Natural killer cell (primary cell): ENCODE data around the gene KCNK5. TPM values are rescaled to one million over a fixed set of nuclear protein-coding genes. Genes with fewer than 3 reads are reported as not detected.

Experiments used
- ATAC-seq, 3 donors: fragments of 150-1000 bp in 2 of 3; fragments of 200-7000 bp in 1 of 3; cut with Tn5 transposase; 1 replicate in 1 of 3; 2 replicates in 2 of 3; pipeline ENCODE4 v1.10.0; 2021; ENCODE audit warnings: mild to moderate bottlenecking in 2 of 3, moderate library complexity in 2 of 3
- DNase-seq, 2 donors: peaks; one replicate each; pipeline versions ENCODE4 v3.0.0 to v3.0.0-alpha.2; 2013 to 2021; ENCODE audit warnings: mixed read lengths in 1 of 2
- H3K27ac ChIP-seq: one replicate; pipeline ENCODE4 v1.5.1; 2013; ENCODE audit warnings: mild to moderate bottlenecking, low read length
- H3K27me3 ChIP-seq: one replicate; pipeline ENCODE4 v1.6.1; 2013; ENCODE audit warnings: low read length; ENCODE audit not compliant: control insufficient read depth, insufficient read depth
- H3K36me3 ChIP-seq: one replicate; pipeline ENCODE4 v1.6.1; 2013; ENCODE audit warnings: low read length; ENCODE audit not compliant: control insufficient read depth, insufficient read depth
- H3K4me1 ChIP-seq: one replicate; pipeline ENCODE4 v1.6.1; 2013; ENCODE audit warnings: low read length; ENCODE audit not compliant: control insufficient read depth, insufficient read depth
- H3K4me3 ChIP-seq: one replicate; pipeline ENCODE4 v1.5.1; 2013; ENCODE audit warnings: low read length
- H3K9me3 ChIP-seq: one replicate; pipeline ENCODE4 v1.6.1; 2013; ENCODE audit warnings: low read length; ENCODE audit not compliant: control insufficient read depth, insufficient read depth
- H3K27ac Mint-ChIP-seq, 2 donors: one replicate each; pipeline ENCODE4 v1.8.0; 2022; ENCODE audit warnings: mild to moderate bottlenecking in 2 of 2, mixed read lengths in 2 of 2, moderate library complexity in 1 of 2
- H3K27me3 Mint-ChIP-seq, 2 donors: one replicate each; pipeline ENCODE4 v1.8.0; 2022; ENCODE audit warnings: low read depth in 2 of 2, mixed read lengths in 2 of 2
- H3K36me3 Mint-ChIP-seq: one replicate; pipeline ENCODE4 v1.8.0; 2022; ENCODE audit warnings: mixed read lengths
- H3K4me1 Mint-ChIP-seq, 2 donors: one replicate each; pipeline ENCODE4 v1.8.0; 2022; ENCODE audit warnings: mixed read lengths in 2 of 2
- H3K4me3 Mint-ChIP-seq: one replicate; pipeline ENCODE4 v1.8.0; 2022; ENCODE audit warnings: mild to moderate bottlenecking, moderate library complexity, mixed read lengths
- H3K9me3 Mint-ChIP-seq, 2 donors: one replicate each; pipeline ENCODE4 v1.8.0; 2022; ENCODE audit warnings: mixed read lengths in 2 of 2
- WGBS: methylation state at CpG from one replicate; pipeline ENCODE4 v1.1.7; 2013; ENCODE audit warnings: missing lambda C conversion rate; ENCODE audit not compliant: insufficient coverage; 5-methylcytosine and 5-hydroxymethylcytosine counted together
- intact Hi-C: fragments of 100-400 bp; cut with micrococcal nuclease; formaldehyde crosslinking; loops from one replicate; pipeline ENCODE4 v1.14.2; 2022
- total RNA-seq, 4 donors: library from RNA; stranded (reverse); fragments of 120-200 nt in 1 of 4; gene quantifications; one replicate each; pipeline versions ENCODE4 v1.2.3 to v1.2.4, GENCODE V29; 2013 to 2022
- TF ChIP-seq, protein P1 (sequence below): fragments of 200-600 bp; IDR thresholded peaks from one replicate; pipeline ENCODE4 v1.8.0; 2022; ENCODE audit warnings: antibody characterized with exemption

Gene KCNK5
- total RNA-seq, 3 donors from 2014 or later (not counting 1 experiment from before 2014, with no cell fraction given) = 0.16 to 0.50 TPM; not detected in 1

DNA sequence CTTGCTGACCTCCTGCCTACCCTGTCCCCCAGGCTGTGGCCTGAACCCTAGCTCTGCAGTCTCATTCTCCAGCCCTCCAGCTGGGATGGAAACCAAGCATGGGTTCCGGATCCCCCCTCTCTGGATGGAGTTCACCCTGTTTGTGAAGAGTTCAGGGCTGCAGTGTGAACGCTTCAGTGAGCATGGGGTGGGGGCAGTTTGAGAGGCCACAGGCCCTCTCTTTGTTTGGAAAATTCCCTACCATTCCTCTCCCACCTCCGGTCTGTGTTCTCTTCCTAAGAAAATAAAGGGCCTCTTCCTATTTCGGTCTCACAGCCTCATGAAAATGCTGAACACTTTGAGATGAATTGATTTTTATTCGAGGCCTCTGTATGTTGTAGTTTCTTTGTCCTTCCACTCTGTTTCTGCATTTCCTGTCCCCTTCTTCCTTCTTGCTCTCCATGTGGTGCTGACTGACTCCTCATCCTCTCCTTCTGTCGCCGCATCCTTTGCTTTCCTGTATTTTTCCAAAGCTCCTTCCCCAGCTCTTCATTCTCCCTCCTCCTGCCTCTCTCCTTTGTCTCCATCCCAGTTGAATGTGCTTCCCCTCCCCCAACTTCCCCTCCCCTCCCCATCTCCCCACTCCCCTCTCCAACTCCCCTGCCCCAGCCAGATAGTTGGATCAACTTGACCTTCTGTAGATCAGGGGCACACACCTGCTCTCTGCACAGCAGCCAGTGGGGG is 2.4 kb upstream of the KCNK5 start:
- H3K4me1 ChIP-seq = peaks cover 18% of the 10 kb centered on the region
- ATAC-seq (no peak), DNase-seq (no peak)
- Mint-ChIP-seq H3K9me3 (no peaks in the 10 kb centered on the region), H3K4me3 (no peak overlapping the region), H3K36me3 (no peaks in the 10 kb centered on the region), H3K27me3 (peaks cover 7 to 8% of the 10 kb centered on the region in 2 donors), H3K4me1 (peaks cover 6 to 26% of the 10 kb centered on the region in 2 donors), H3K27ac (no peak overlapping the region)
- intact Hi-C loops = no loop called here
- WGBS = 94% methylated on average over 6 of the region's 7 CpGs
- H3K36me3 ChIP-seq = no peaks in the 10 kb centered on the region
- peaks cover 4% of the 10 kb centered on the region for H3K27me3 ChIP-seq
- no peak overlapping the region for H3K4me3 ChIP-seq
- no peaks in the 10 kb centered on the region for H3K9me3 ChIP-seq
- TF ChIP-seq, protein P1, sequence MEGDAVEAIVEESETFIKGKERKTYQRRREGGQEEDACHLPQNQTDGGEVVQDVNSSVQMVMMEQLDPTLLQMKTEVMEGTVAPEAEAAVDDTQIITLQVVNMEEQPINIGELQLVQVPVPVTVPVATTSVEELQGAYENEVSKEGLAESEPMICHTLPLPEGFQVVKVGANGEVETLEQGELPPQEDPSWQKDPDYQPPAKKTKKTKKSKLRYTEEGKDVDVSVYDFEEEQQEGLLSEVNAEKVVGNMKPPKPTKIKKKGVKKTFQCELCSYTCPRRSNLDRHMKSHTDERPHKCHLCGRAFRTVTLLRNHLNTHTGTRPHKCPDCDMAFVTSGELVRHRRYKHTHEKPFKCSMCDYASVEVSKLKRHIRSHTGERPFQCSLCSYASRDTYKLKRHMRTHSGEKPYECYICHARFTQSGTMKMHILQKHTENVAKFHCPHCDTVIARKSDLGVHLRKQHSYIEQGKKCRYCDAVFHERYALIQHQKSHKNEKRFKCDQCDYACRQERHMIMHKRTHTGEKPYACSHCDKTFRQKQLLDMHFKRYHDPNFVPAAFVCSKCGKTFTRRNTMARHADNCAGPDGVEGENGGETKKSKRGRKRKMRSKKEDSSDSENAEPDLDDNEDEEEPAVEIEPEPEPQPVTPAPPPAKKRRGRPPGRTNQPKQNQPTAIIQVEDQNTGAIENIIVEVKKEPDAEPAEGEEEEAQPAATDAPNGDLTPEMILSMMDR = no peak
- H3K27ac ChIP-seq = no peak overlapping the region

DNA sequence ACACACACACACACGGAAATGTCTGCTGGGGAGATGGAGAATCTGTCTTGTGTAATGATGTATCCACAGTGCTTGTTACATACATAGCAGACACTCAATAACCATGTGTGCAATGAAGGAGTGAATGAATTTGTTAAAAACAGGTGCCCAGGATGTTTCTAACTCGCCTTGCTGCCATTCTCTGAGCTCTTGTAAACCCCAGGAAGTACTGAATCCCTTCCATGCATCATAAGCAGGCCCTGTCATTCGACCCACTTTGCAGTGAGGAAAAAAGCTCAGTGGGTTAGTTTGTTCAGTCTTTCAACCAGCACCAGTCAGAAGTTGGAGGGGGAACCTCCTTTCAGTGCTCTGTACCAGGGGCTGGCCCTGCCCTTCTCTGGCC is 1.4 kb upstream of the KCNK5 start:
- no peak for ATAC-seq

DNA sequence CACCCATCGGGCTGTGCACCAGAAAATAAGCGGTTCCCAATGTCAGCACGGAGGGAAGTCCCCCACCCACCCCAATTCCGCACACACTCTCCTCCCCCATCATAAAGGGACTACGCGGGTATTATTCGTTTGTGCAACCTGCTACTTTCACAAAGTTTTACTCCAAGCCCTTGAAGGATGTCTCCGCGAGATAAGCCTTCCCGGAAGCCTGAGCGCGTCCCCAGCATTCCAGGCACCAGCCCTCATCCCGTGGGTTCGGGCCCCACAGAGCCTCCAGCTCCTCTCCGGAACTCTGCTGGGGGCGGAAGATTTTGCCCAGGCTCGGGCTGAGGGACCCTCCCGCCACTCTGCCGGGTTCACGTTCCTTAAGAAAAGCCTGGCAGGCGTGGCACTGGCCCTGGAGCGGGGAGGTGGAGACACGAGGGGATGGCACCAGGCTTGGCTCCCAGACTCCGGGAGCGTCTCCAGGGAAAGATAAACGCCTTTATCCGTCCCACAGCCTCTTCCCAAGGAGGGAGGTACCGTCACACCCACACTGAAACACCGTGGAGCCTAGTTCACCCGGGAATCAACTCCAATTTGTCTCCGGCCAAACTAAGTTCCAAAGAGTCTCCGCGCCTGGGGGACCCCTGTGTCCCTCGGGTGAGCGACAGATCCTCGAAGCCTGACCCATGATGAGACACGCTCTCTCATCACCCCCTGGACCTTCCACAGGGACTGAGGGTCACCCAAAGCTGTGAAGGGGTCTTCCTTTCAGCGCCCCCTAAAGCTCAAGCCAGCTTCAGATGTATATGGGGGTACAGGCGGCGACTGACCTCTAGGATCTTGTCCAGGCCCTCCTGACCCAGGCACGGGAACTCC is 934 bp downstream of the KCNK5 start:
- H3K4me3 Mint-ChIP-seq = peak overlapping the region; percentile 65

More for the DNA sequence above, 1.4 kb upstream of the KCNK5 start:
- Mint-ChIP-seq H3K36me3 (no peaks in the 10 kb centered on the region), H3K9me3 (no peaks in the 10 kb centered on the region), H3K27me3 (peaks cover 7 to 8% of the 10 kb centered on the region in 2 donors), H3K4me1 (peaks cover 15 to 36% of the 10 kb centered on the region in 2 donors), H3K27ac (no peak overlapping the region), H3K4me3 (peak overlapping the region; percentile 5)
- DNase-seq = no peak
- 90% methylated on average over 2 of the region's 3 CpGs for WGBS
- TF ChIP-seq, protein P1 = no peak
- intact Hi-C loops = no loop called here
- Histone ChIP-seq H3K4me3 (no peak overlapping the region), H3K27ac (no peak overlapping the region), H3K9me3 (no peaks in the 10 kb centered on the region), H3K4me1 (peaks cover 27% of the 10 kb centered on the region), H3K36me3 (no peaks in the 10 kb centered on the region), H3K27me3 (peaks cover 4% of the 10 kb centered on the region)

More for the DNA sequence above, 934 bp downstream of the KCNK5 start:
- DNase-seq = peak in 1 of 2 donors; percentile 53
- H3K4me3 ChIP-seq = no peak overlapping the region
- no peaks in the 10 kb centered on the region for H3K9me3 ChIP-seq
- H3K27me3 ChIP-seq = peaks cover 4% of the 10 kb centered on the region
- intact Hi-C loops = no loop called here
- Mint-ChIP-seq H3K4me1 (peaks cover 15 to 43% of the 10 kb centered on the region in 2 donors), H3K36me3 (no peaks in the 10 kb centered on the region), H3K27ac (no peak overlapping the region), H3K9me3 (no peaks in the 10 kb centered on the region), H3K27me3 (peaks cover 7 to 8% of the 10 kb centered on the region in 2 donors)
- no peaks in the 10 kb centered on the region for H3K36me3 ChIP-seq
- H3K27ac ChIP-seq = no peak overlapping the region
- H3K4me1 ChIP-seq = peaks cover 27% of the 10 kb centered on the region
- TF ChIP-seq, protein P1 = no peak
- WGBS = 55% methylated on average over 41 of the region's 41 CpGs
- ATAC-seq = no peak
